ENCODE data around the gene LRRC1.

The LRRC1 gene

DNA sequence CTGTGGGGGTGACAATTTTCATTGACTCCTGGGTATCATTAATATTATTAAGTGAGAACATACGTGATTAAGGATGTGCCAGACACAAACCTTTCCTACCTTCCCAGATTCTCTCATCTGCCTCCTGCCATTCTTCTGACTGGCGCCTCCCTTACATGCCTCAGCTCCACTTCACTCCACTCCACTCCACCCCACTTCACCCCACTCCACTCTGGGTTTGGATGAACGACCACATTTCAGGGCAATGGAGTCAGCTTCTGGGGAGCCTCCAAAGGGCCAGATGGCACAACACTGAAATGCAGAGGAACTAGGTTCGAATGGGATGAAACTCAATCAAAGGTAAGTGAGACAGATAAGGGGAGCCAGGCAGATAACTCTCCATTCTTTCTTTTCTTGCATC lies 40.5 kb upstream of the LRRC1 start:
- no peak for DNase-seq (ENCODE audit: low read depth, low spot score)
- TF ChIP-seq, protein P1, sequence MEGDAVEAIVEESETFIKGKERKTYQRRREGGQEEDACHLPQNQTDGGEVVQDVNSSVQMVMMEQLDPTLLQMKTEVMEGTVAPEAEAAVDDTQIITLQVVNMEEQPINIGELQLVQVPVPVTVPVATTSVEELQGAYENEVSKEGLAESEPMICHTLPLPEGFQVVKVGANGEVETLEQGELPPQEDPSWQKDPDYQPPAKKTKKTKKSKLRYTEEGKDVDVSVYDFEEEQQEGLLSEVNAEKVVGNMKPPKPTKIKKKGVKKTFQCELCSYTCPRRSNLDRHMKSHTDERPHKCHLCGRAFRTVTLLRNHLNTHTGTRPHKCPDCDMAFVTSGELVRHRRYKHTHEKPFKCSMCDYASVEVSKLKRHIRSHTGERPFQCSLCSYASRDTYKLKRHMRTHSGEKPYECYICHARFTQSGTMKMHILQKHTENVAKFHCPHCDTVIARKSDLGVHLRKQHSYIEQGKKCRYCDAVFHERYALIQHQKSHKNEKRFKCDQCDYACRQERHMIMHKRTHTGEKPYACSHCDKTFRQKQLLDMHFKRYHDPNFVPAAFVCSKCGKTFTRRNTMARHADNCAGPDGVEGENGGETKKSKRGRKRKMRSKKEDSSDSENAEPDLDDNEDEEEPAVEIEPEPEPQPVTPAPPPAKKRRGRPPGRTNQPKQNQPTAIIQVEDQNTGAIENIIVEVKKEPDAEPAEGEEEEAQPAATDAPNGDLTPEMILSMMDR (IDR thresholded peaks at IDR 0.05; ENCODE audit: low read depth, low read length), result no peak
- no peak overlapping the region for H3K4me3 ChIP-seq (ENCODE audit: low read depth, low read length)
- in situ Hi-C loops (cut with HindIII; ENCODE audit: low sequenced_read_pairs), result no loop called here

DNA sequence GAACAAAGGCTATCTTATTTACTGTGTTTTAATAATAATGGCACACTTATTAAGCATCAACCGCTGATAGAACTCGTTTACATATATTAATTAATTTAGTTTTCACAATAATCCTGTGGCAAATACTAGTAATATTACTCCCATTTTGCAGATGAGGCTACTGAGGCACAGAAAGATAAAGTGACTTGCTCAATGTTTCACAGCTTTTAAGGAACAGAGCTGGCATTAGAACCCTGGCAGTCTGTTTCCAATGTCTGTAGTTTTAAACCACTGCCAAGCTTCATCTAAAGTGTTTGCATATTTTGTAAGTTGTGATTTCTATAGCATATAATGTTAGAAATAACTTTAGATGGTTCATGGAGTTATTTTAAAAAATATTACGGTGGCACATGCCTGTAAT lies 38.4 kb upstream of the LRRC1 start:
- in situ Hi-C loops (cut with HindIII; ENCODE audit: low sequenced_read_pairs), result no loop called here
- DNase-seq (ENCODE audit: low read depth, low spot score), result no peak
- H3K4me3 ChIP-seq (ENCODE audit: low read depth, low read length), result no peak overlapping the region
- TF ChIP-seq, protein P1 (IDR thresholded peaks at IDR 0.05; ENCODE audit: low read depth, low read length), result no peak

GRCh38 chr6:53758496-53758895 lies 36.3 kb upstream of the LRRC1 start:
- H3K4me3 ChIP-seq (ENCODE audit: low read depth, low read length), result no peak overlapping the region
- in situ Hi-C loops (cut with HindIII; ENCODE audit: low sequenced_read_pairs), result no loop called here
- TF ChIP-seq, protein P1 (IDR thresholded peaks at IDR 0.05; ENCODE audit: low read depth, low read length), result no peak
- no peak for DNase-seq (ENCODE audit: low read depth, low spot score)

DNA sequence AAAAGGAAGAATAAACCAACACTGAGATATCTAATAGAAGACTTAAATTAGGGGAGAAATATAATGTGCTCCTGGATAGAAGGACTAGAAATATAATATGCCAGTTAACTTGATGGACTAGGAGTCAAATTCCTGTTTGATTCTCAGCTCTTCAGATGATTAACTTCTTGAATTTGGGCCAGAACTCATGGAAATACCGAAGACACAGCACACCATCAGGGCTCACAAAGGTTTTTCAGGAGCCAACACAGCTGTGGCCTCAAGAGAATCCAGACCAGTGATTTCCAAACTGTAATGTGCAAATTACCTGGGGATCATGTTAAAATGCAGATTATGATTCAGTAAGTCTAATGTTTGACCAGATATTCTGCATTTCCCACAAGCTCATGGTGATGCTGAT lies 33.8 kb upstream of the LRRC1 start:
- in situ Hi-C loops (cut with HindIII; ENCODE audit: low sequenced_read_pairs), result no loop called here
- TF ChIP-seq, protein P1 (IDR thresholded peaks at IDR 0.05; ENCODE audit: low read depth, low read length), result no peak
- no peak for DNase-seq (ENCODE audit: low read depth, low spot score)
- H3K4me3 ChIP-seq (ENCODE audit: low read depth, low read length), result no peak overlapping the region

GRCh38 chr6:53765270-53765669 lies 29.5 kb upstream of the LRRC1 start:
- in situ Hi-C loops (cut with HindIII; ENCODE audit: low sequenced_read_pairs), result no loop called here
- TF ChIP-seq, protein P1 (IDR thresholded peaks at IDR 0.05; ENCODE audit: low read depth, low read length), result no peak
- no peak overlapping the region for H3K4me3 ChIP-seq (ENCODE audit: low read depth, low read length)
- DNase-seq (ENCODE audit: low read depth, low spot score), result no peak

GRCh38 chr6:53766930-53767329 lies 27.9 kb upstream of the LRRC1 start:
- in situ Hi-C loops (cut with HindIII; ENCODE audit: low sequenced_read_pairs), result no loop called here
- TF ChIP-seq, protein P1 (IDR thresholded peaks at IDR 0.05; ENCODE audit: low read depth, low read length), result no peak
- no peak for DNase-seq (ENCODE audit: low read depth, low spot score)
- H3K4me3 ChIP-seq (ENCODE audit: low read depth, low read length), result no peak overlapping the region

GRCh38 chr6:53767941-53768340 lies 26.9 kb upstream of the LRRC1 start:
- no peak overlapping the region for H3K4me3 ChIP-seq (ENCODE audit: low read depth, low read length)
- no peak for DNase-seq (ENCODE audit: low read depth, low spot score)
- in situ Hi-C loops (cut with HindIII; ENCODE audit: low sequenced_read_pairs), result no loop called here
- TF ChIP-seq, protein P1 (IDR thresholded peaks at IDR 0.05; ENCODE audit: low read depth, low read length), result no peak

All from astrocyte of the spinal cord (primary cell).